ENCODE measurements around the gene PBX1. TPM values are rescaled to one million over a fixed set of nuclear protein-coding genes. Genes with fewer than 3 reads are reported as not detected.

PBX1 gene
- total RNA-seq, 2 donors from 2014 or later: 55.4 to 56.2 TPM

DNA sequence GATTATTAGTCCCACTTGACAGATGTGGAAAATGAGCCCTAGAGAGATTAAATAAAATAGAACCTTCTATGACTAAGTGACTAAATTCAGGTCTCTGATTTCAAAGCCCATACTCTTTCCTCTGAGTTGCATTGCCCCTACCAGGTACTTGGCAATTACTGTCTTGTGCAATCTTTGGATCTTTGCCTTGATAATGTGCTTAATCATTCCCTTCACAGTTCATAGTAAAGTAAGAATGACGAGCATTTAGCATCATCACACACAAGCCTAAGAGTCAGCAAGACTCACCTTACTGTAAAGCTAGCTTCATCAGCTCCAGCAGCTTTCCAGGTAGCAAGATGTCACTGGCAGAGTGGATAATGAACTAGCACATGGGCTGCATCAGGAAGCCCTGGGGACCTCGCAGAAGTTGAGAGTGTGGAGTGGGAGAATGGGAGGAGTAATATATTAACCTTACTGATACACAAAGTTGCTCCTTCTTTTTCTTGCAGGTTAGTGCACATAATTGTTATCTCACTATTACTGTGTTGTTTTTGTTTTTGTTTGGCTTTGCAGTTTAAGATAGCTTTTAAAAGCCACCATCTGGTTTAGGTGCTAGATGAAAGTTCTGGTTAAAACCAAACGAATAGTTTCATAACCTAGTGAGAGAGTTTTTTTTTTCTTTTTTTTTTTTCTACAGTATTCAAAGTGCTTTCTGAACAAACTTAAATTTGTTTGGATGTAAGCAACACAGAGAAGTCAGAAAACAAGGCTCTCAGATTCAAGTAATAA lies 71.8 kb downstream of the PBX1 start:
- ATAC-seq: no peak
- intact Hi-C loops (cut with DNase I, micrococcal nuclease): no loop called here

DNA sequence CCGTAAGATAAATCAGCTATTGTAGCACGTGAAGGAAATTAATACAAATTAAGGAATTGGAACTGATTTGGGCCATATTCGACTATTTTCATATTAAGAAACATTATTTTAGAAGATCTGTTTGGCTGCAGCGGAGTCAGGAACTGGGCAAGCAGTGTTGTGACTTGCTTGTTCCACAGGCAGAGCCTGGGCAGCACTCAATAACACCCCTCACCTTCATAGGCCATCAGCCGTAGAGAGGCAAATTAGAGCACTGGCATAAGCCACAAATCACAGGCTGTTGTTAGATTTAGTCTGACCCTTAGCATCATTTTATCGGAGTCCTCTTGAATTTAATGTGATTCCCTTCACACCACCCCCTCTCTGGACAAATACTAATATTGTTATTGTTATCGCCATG lies 72.8 kb downstream of the PBX1 start:
- intact Hi-C loops (cut with DNase I, micrococcal nuclease): no loop called here

More for the DNA sequence above, 71.8 kb downstream of the PBX1 start:
- DNase-seq: no peak

GRCh38 chr1:164633997-164634396 lies 75.0 kb downstream of the PBX1 start:
- DNase-seq (no peak), ATAC-seq (peak; percentile 22)
- intact Hi-C loops (cut with DNase I, micrococcal nuclease): no loop called here

More for the DNA sequence above, 72.8 kb downstream of the PBX1 start:
- ATAC-seq (no peak), DNase-seq (no peak)

DNA sequence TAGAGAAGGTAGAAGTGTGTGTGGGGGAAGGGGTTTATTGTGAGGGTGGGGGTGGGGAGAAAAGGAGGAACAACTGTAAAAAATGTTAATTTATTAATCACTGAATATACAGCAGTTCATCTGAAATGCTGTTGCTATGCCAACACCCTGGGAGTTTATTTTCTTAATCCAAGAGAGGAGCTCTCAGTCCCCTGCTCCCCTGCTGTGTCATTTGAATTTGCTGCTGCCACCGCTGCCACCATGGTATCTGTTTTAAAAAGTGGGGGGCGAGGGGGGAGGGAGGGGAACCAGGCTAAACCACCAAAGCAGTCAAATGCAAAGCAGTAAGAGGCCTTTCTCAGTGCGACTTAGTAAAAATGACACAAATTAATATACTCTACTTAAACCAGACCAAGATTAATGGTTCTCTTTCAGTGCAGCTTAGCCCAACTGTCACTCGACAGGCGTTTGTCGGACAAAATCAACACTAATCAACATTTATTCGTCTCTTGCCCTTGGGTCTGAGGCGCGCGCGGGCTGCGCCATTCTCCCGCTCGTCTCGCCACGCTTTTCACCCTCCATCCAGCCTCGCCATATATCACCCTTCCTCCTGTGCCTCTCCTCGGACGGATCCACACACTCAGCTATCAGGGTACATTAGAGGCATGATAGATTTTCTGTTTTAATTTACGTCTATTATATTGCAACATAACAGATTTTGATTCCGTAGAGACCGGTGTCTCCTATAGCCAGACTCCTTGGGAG lies 76.2 kb downstream of the PBX1 start:
- DNase-seq (no peak), ATAC-seq (no peak)
- intact Hi-C loops (cut with DNase I, micrococcal nuclease): no loop called here

DNA sequence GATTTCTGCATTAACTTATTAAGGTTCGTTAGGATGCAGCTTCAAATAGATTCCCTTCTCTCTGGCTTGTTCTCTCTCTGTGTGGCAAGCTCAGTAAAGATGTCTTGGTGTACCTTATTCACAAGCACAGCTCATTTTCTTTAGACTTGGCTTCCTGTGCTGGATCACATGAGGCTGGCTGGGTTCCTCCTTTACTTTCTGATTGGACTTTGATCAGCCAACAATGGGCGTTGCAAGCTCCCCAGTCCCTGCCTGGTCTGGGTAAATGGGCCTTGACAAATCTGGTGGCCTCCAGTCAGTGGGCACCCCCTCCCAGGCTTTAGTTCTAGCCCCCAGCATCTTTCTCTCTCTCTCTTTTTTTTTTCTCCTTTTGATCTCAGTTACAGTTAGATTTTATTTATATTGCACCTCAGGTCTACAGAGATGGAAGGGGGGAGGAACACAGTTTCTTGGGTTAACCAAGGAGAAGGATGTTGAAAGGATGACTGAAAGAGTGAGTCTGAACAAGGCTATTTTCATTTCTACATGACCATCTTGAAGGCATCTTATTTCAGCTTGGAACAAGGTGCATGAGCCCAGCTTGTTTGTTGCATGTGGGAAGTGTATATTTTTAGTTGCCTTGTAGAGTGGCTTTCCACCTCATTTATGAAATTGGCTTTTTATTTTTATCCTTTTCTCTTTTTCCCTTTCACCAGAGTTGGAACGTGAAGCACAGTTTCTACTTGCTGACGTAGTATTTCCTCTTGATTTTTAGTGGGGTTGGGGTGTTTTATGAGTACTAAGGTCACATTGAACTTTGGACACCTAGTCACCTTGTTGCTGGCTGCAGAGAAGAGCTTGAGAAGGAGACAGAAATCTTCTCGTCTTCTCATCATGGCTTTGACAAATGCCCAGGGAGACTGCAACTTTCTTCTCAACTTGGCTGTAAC lies 77.1 kb downstream of the PBX1 start:
- DNase-seq: peak; percentile 57 to 76
- intact Hi-C loops (cut with DNase I, micrococcal nuclease): no loop called here
- peak; percentile 93 for ATAC-seq

- ATAC-seq (no peak), DNase-seq (no peak)
- intact Hi-C loops (cut with DNase I, micrococcal nuclease): no loop called here
Observed at GRCh38 chr1:164636757-164637156, 77.8 kb downstream of the PBX1 start.

GRCh38 chr1:164637461-164638375 lies 78.7 kb downstream of the PBX1 start:
- intact Hi-C loops (cut with DNase I, micrococcal nuclease): no loop called here
- ATAC-seq (no peak), DNase-seq (no peak)

DNA sequence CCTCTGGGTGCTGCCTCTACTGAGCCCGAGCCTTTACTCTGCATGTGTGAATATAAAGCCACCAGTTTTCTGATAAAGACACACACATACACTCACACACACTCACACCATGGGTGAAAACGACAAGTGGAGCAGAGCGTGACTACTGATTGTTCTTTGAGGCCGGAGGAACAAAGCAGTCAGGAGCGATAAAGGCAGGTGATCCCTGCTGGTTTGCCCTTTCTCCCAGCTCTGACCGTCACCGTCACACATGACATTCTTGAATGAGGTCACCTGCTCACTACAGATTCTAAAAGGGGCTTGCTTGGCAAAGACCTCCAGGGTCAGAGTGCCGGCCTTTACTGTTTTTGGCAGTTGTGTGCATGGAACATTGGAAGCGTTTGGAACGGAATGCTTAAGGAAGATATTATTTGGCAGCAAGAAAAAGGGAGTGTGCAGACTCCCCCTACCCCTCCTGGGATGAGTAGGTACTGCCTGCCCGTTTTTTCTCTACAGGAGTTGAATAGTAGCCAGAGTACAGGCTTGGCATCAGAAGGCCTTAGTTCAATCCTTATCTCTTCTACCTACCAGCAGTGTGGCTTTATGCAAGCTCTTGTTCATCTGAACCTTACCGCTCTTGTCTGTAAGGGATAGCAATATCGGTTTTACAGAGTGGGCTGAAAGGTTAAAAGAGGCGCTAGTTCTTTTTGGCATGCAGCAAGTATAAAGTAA lies 79.7 kb downstream of the PBX1 start:
- no peak for DNase-seq
- ATAC-seq: no peak
- intact Hi-C loops (cut with DNase I, micrococcal nuclease): no loop called here

DNA sequence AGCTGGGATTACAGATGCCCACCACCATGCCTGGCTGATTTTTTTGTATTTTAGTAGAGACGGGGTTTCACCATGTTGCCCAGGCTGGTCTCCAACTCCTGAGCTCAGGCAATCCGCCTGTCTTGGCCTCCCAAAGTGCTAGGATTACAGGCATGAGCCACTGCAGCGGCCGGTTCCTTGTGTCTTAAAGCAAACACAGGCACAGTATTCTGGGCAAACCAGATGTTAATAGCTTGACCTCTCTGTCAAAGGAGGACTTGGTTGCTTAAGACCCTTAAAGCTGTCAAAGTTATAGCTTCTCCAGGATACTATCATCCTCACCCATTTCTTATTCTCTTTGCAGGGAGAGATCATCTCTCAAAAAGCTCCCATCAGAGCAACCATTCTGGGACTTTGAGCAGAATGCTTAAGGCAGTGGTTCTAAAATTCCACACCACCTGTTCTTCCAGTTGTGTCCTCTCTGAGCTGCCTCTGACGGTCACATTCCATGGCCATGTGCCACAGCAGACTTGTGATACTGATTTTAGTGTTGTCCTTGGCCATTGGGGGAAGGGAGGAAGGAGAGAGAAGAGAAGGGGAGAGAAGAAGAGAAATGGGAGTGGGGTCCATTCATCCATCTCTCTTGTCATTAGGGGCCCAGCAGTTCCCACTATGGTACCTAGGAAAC lies 81.8 kb downstream of the PBX1 start:
- intact Hi-C loops (cut with DNase I, micrococcal nuclease): no loop called here
- DNase-seq: no peak
- ATAC-seq: no peak

DNA sequence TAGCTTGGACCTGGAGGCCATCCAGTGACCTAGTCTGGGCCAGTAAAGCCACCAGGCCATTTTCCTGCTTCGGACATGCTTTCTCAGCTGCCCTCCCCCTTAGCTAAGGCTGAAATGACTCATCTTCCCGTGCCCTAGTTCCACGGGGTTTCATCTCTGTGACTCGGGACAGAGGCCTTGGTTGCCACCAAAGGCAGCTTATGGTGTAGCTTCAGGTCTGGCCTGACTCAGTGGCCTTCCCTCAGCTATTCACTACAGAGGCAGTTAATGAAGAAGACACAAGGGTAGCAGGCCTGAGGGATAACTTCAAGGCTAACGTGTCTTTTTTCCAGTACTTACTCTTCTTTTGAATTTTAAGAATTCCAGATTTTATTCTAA lies 82.4 kb downstream of the PBX1 start:
- ATAC-seq (no peak), DNase-seq (no peak)
- intact Hi-C loops (cut with DNase I, micrococcal nuclease): no loop called here

DNA sequence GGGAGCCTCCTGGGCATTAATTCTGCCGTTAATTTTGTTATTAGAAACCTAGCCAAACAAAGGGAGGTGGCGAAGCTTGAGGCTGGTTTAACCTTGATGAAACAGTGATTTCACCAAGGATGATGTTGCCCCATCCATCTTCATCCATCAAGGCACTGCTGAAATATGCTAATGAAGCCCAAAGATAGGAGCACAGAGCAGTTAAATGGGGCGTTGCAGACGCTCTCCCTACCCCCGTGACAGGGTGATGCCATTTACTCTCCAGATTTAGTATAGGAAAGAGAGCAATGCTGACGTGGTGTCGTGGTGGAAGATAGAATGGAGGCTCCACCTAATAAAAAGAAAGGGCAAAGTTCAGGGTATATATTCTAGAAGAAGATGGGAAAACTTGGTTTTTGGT lies 84.0 kb downstream of the PBX1 start:
- DNase-seq (no peak), ATAC-seq (no peak)
- intact Hi-C loops (cut with DNase I, micrococcal nuclease): no loop called here

DNA sequence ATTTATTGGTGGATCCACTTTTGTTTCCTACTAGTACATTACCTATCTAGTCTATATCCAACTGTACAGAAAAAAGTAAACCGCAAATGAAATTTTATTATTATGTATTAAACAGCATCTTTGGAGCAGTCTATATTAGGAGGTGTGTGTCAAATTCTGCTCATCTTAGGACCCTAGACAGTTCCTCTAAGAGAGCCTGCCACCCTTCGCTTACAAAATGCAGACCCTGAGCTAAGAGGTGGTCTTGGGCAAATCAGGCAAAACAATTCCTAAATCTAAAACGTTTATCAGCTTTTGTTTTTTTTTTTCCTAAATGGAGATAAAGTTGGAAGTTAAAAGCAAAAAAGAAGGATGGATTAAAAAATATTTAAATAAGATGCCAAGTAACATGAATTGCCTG lies 85.3 kb downstream of the PBX1 start:
- DNase-seq (no peak), ATAC-seq (no peak)
- intact Hi-C loops (cut with DNase I, micrococcal nuclease): no loop called here

GRCh38 chr1:164644774-164645644 lies 86.0 kb downstream of the PBX1 start:
- intact Hi-C loops (cut with DNase I, micrococcal nuclease): no loop called here
- no peak for DNase-seq
- ATAC-seq: no peak

DNA sequence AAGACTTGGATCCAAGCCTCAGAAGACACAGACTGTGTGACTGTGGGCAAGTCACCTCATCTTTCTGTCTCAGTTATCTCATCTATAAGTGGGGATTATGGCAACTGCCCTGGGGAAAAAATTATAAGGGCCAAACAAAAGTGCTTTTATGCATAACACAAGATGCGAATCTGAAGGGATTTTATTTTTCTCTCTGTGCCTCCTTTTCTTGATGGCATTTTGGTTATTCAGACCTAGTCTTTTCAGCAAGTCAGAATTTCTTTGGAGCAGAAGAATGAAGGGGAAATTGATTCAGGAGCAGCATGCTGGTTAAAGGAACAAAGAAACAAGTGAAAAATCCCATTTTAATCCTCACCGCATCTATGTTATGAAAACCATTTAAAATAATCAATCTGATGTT lies 86.9 kb downstream of the PBX1 start:
- ATAC-seq: no peak
- intact Hi-C loops (cut with DNase I, micrococcal nuclease): no loop called here
- no peak for DNase-seq

DNA sequence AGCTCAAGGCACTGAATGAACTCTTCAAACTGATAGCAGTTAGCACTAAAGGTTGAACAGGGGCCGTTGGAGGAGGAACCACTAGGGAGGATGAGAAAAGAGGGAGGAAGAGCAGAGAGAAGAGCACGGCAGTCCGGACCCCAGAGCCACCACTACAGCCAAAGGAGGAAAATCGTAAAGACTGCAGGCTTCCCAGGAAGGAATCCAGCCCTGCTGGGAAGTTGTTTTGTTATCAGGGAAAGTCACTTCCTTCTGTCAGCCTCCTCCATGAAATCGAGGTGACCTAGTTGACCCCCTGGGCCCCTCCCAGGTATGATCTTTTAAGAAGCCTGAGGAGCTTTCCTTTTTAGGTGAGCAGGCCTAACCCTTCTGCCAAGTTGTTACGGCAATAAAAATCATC lies 88.2 kb downstream of the PBX1 start:
- intact Hi-C loops (cut with DNase I, micrococcal nuclease): no loop called here
- ATAC-seq: peak; percentile 66
- DNase-seq: peak; percentile 55 to 72

GRCh38 chr1:164648636-164649035 lies 89.7 kb downstream of the PBX1 start:
- DNase-seq (no peak), ATAC-seq (no peak)
- intact Hi-C loops (cut with DNase I, micrococcal nuclease): no loop called here

All from left colon (tissue), 2 donors.